Stimulated activated CD4-positive, alpha-beta T cell treated with anti-CD3 and anti-CD28 coated beads, Interleukin-15, amount 100 ng/mL, for 1 hour (primary cell): ENCODE results near the gene MYH3.
"Not testable (repeated sequence)": the region's sequence is repeated elsewhere in the genome, so short reads cannot be mapped to it uniquely, and the experiment has no call there.

ENCODE experiments used
- DNase-seq, 2 donors: peaks; one replicate each; pipeline ENCODE4 v3.0.0-alpha.2; 2020; ENCODE audit warnings: low read depth in 1 of 2, low spot score in 1 of 2

MYH3 gene

DNA sequence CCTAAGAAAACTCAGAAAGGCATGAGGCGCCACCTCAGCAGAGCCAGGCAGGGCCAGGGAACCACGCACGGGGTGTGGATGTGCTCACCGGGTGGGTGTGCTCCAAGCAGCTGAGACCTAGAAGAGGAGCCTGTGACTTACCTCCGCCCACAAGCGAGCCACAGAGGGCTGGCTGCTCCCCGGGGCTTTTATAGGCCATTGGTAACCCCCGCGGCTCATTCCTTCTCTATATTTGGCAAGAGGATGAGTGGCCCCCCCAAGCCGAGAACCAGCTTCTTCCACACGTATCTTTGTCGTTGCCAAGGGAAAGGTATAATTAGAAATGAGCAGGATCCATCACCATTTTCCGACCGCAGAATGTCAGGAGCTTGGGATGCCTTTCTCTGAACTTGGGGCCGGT lies at the start of gene MYH3:
Gene MYH3, minus strand, starts transcription at position 162 of the 400 bp plus-strand sequence. CDS start 2,245 bp downstream, outside the sequence.
- DNase-seq: no peak

DNA sequence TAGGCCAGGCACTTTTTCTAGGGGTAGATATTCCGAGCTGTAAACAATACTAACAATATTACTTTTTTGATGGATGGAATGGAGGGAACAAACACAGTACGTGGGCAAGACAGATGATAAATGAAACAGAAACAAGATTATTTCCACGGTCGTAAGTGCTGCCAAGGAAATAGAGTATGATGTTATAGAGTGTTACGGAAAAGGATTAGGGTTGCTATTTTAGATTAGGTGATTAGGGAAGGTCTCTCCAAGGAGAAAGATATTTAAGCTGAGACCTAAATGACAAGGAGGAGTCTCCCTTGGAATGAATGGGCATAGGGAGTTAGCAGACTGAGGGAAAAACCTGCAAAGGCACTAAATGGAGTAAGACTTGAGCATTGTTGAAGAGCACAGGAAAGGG lies 48.6 kb upstream of the MYH3 start:
- DNase-seq: no peak

DNA sequence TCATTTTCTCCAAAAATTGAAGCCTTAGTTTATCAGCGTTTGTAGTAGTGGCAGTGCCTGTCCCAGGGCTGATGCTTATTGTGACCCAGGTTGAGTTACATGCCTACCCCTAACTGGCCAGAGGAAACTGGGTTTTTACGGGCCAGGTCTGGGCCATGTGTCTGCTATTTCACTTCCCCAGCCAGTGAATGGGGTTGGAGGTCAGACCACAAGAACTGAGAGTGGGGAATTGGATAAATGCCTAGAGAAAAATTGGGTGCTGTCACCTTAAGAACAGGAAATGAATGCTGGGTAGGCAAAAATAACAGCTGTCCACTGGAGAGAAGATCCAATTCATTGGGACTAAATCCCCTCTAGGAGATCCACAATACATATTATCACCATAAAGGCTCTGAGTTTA lies 45.5 kb upstream of the MYH3 start:
- DNase-seq: no peak

DNA sequence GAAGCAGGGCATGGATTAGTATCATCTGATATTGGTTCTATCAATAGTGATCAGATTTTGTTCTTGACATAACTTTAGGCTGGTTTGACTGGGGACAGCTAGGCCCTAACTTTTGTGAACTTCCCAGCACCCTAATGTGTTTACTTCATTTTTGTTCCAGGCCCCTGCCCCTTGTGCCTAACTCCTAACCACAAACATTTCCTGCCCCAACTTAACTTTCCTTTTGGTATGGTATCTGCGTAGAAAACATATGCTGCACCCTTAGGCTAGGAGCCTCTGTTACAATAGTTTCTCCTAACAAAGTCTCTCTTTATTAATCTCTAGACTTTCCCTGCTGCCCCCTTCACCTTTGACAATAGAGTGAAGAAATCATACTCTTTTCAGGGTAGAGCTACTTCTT lies 42.7 kb upstream of the MYH3 start:
- peak in 1 of 2 donors; percentile 6 for DNase-seq

DNA sequence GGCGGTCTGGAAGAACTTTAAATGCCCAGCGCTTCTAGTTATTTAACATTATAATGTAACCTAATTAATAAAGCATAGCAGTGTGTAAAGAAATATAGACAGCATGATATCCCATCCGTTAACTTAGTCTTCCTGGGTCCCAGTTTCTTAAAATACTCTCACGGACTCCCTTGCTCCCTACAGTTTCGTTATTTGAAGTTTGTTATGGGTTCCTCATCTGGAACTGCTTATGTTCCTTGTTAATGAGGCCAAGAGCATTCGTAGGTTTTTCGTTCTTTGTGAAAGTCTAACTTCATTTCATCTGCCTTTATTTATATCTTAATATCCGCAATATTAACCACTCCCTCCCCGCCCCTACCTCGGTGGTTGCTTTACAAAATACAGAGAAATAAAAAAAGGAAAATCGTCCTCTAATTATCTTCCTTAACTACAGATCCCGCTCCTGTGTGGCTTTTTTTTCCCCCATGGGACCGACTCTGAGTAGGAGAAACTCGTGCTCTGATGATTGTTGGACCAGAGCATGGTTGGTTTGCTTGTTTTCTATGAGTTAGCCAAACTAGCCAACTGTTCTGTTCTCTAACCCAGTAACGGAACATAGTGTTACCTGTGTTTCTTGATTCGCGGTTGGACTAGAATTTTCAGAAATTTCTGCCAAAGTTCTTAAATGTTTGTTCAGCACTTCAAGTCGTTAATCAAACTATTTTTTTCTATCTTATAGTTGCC lies 41.1 kb upstream of the MYH3 start:
- DNase-seq: no peak

DNA sequence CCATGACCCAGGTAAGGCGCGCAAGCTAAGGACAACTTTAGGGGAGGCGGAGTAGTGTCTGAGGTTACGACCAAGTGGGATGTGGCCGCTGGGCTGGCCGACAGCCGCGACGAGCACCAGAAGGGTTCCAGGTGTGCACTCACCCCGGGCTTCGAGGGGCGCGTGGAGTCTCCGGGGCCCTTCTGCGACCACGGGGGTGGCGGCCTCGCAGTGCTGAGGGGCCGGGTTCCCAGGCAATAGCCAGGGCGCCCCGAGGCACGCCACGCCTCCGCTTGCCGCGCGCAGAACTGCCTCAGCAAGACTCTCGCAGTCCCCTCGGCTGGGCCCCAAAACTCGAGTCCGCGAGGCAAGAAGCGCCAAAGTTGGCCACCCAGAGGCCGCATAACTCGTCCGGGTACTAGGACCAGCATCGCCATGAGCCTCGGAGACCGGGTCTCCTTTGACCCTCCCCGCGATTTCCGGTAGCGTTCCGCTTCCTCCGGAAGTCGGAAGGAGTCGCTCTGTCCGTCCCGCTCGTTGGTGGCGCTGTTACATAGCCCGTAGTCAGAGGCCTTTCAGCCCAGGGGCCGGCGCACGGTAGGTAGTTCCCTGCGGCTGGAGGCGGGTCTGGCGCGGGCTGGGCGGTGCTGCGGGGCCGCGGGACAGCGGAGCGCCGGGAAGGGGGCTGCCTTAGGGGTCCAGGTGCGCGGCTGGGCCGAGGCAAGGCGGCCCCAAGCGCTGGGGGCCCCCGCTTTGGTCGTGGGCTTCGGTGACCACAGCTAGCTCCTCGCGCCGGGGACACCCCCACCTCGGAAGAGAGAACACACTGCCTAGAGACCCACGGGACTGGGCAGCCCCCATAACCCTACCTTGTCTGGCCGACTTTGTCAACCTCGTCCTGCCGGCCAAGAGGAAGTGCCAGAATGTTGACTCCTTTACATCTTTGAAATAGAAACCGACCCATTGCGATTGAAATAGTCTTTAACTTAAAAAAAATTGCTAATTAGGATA lies 40.3 kb upstream of the MYH3 start, which contains the start of the genes ADPRM and SCO1:
Gene ADPRM, plus strand, starts transcription at position 503 of the 990 bp plus-strand sequence. CDS start 7,333 bp downstream, outside the sequence.
Gene SCO1, minus strand, starts transcription at position 442 of the 990 bp plus-strand sequence. Its CDS starts 26 bp downstream, at position 416.
- DNase-seq: peak; percentile 74 to 83

DNA sequence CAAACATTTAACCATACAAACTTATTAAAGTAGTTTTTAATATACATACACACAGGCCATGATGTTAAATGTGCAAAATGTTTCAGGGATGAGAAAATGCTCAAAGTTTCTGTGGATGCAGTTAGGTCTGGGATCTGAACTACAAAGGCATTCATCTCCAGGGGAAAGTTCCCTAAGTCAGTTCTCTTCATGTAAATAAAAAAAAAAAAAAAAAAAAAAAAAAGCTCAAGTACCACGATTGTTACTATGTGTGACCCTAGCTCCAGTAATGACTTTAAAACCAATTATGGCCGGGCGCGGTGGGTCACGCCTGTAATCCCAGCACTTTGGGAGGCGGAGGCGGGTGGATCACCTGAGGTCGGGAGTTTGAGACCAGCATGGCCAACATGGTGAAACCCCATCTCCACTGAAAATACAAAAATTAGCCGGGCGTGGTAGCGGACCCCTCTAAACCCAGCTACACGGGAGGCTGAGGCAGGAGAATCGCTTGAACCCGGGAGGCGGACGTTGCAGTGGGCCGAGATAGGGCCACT lies 38.8 kb upstream of the MYH3 start:
- not testable (repeated sequence) for DNase-seq

DNA sequence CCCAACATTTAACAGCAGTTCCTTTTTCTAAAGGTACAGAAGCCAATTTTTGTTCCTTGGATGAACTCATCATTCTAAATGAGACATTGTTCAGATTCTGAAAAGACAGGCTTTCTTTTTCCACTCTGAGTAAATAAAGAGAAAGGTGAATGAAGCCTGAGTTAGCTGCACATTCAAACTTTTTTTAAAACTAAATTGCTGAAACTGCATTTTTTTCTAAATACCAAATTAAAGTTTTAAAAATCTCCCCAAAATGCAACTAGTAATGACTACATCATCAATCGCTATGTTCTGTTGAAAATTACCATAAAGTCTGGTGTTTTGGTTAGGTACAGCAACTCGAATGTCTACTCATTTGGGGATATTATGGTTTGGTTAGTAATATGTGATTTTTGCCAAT lies 30.4 kb upstream of the MYH3 start:
- DNase-seq: no peak

DNA sequence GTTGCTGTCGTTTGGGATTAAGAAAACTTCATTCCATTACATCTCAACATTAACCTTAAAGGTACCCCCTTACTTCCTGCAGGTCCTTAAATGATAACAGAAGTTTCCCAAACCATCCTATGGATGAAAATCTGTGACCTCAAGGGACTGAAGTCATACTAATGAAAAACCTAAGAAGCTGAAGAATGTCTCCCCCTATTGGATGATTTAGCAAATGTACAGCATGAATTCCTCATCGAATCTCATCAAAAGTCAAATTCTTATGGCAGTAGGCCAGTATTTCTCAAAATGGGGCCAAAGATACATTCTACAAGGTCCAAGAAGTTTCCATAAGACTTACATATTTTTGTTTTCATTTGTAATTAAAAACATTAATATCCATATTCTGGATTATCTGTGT lies 26.7 kb upstream of the MYH3 start:
- no peak for DNase-seq

DNA sequence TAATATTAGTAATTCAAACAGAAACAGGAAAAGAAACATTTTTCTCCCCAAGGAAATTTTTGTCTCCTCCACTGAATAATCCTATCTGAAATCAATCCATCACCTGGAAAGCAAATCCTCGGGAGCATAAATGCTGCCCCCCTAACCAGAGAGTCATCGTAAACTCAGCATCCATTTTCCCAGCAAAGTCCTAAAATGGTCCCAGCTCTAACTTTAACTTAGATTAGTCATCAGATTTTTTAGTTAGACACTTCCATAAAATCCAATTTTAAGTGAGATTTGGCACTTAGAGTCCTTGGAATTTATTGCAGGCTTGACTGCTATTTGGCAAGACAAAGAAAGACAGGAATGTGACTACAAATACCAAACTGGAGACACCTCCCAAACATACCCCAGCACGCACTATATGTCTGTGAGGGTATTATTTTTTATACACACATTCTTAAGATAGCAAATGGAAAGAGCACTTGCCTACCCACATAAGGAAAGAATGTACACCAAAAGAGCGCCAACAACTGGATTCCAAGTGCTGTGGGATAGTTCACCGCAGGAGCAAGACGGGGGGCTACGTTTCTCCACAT lies 24.8 kb upstream of the MYH3 start:
- no peak for DNase-seq

DNA sequence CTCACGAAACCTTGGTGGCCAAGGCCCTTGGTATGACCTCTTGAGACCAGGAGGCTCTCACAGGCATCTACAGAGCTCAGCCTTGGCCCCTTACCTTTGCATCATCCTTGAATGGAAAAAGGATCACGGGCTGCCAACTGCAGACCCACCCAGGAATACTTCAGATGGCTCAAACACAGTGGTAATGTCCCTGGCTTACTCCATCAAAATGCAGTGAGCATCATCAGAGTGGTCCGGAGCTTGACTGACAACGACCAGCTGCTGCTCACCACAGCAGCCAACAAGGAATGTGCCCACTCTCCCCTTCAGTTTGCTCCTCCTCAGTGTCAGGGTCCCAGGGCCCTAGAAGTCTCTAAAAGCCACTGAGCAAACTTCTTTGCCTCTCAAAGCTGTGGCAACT lies 17.6 kb upstream of the MYH3 start:
- no peak for DNase-seq

DNA sequence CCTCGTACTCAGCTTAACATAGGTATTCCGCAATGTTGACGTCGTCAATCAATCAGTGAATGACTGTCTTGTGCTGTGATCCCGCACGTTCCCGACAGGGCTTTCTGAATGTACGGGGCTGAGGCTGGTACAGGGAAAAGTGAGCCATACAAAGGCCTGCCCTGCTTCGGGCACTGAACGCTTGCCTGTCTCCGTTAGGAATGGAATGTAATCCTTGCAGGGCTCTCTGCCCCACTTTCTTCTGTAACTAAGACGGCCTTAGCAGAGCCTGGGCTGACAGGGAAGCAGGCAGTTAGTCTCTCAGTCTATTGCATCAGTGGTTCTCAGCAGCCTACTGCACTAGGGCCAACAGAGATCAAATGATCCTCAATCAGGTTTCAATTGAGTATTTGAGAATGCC lies 16.2 kb upstream of the MYH3 start:
- no peak for DNase-seq

DNA sequence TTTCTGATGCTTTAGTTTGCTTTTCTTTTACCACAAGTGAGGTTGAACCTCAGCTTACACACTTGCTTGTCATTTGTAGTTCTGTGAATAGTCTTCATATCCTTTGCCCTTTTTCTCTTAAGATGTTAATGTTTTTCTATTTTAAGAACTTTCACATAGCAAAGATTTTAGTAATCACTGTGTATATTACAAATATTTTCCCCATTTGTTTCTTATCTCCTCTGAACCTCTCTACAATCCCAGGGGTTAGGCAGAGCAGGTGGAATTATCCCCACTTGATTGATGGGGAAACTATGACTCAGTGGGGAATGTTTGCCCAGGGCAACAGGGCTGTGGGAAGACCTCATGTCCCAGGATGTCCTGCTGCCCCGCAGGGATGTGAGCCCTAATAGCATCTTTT lies 11.7 kb upstream of the MYH3 start:
- DNase-seq: no peak

DNA sequence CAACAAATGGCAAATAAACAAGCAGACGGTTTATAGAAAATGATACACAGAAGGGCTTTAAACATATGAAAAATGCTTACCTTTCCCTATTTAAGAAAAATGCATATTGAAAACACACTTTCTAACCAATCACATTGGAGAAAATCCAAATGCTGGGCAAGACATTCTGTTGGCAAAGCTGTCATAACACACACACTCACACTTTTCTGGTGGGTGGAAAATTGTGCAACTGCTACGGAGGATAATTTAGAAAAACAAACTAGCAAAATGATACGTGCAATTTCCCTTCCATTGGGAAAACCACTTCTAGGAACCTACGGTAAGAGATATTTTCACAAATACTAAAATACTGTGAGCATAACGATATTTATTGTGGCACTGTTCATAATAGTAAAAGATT lies 9.8 kb upstream of the MYH3 start:
- no peak for DNase-seq

DNA sequence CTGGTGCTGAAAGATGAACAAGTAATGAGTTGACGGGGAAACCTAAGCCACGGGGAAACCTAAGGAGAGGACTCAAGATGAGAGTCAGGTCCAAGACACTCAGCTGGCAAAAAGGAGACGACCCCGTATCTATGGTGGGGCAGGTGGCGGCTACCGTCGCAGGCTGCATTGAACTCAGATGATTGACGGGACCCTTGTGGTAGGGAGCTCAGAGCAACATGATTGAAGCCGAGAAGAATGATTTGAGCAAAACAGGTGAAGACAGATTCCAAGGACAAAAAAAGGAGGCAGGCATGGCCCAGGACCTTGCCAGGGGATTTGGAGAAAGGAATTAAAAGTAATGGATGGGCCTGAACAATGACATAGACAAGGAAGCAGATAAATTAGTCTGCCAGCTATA lies 7.5 kb upstream of the MYH3 start:
- no peak for DNase-seq

DNA sequence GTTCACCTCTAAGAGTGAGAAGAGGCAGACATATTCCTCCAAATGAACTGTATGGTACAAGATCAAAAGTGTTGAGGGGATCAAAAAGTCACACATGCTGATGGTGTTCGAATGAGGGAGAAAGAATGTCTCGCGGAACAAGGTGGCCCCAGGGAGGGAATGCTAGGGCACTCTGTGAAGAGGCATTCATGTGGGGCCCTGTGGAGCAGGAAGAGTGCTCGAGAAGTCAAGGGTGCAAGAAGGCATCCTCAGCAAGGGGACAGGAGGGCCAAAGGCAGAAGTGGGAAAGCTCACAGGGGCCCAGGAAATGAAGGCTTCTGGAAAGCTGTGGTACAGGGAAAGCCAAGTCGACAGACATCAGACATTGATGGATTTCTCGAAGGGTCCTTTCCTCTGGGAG lies 6.1 kb upstream of the MYH3 start:
- no peak for DNase-seq

DNA sequence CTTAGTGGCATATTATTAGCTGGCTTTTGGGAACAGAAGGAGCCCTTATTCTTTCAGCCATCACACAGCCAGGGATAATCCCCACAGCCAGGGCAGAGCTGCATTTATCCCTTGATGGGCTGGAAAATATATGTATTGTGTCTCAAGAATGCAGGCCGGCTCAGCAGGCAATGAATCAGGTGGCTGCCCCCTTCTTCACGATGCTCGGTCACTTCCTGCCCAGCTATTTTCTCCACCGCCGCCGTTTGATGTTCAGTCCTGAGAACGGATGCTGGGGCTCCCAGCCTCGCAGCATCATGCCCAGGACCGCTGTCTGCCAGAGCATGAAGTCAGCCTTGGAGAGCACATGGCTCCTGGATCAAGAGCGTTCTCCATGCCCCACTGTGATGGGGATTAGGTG lies 4.3 kb upstream of the MYH3 start:
- no peak for DNase-seq

DNA sequence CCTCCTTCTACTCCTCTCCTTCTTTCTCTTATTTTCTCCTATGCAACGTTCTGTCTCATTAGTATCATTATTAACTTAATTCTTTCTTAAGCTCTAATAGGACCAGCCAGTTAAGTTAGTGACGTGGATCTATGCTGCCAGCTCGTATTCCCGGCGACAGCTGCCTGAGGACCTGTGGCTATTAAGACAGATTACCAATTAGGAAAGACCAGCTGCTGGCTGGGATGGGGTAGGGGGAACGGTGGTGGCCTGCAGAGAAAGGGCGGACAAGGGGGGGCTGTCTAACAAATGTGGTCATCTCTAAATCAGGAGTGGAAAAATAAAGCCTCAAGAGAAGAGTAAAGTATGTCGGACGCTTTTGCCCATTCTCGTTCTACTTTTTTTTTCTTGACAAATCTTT lies 770 bp upstream of the MYH3 start:
- no peak for DNase-seq

DNA sequence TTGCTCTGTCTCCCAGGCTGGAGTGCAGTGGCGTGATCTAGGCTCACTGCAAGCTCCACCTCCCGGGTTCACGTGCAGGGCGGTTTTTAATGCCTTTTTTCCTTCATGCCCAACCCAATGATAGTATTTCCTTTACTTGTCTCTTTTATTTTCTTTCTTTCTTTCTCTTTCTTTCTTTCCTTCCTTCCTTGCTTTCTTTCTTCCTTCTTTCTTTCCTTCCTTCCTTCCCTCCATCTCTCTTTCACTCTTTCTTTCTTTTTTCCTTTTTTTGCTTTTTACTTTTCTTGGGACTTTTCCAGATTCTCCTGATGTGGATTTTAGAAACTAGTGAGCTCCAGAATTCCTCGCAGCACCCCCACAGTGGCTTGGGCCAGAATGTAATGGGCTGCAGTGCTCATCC lies 3.1 kb downstream of the MYH3 start:
- DNase-seq: no peak

DNA sequence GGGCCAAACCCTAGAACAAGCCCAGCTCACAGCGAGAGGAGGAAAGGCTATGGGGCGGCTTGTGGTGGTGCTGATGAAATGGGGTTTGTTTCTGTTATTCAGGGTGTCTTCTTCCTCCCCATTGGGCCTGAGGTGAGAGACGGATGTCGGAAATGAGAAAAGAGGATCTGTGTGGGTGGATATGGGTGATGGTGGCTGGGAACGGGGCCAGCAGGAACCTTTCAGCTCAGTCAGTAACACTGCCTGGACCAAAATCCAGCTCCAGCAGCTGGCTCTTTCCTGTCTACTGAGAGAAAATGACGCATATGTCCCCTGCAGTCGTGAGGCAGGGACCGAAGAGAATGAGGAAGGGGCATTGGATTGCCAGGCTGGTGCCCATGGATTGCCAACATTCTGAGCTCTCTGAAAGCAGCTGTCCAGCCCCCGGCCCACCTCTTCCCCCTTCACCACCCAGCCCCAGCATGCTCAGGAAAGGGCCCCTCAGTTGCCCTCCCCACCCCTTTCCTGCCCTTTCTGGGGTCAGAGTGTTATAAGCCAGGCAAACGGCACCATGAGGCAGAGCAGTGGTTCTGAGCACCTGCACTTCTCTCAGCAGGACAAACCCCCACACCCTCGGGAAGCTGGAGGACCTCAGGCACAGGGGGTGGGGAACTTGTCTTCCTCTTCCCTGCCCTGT lies 4.0 kb downstream of the MYH3 start:
- DNase-seq: no peak

DNA sequence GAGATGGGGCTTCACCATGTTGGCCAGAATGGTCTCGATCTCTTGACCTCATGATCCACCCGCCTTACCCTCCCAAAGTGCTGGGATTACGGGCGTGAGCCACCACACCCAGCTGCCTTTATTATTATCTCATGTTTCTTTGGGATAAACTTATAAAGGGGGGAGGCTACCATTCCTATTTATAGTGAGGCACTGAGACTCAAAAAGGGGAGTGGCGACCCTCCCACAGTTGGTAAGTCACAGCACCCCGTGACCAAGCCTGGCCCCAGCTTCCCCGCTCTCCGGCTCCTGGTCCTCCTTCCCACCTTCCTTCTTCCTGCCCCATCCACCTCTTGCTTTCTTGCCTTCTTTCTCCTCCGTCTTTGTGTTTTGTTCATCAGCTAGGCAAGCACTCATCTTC lies 5.2 kb downstream of the MYH3 start:
- DNase-seq: no peak
